Upper lobe of left lung (tissue), 4 donors: ENCODE results near the gene MAPK14.

Source experiments
- CTCF ChIP-seq, 6 experiments: fragments of 450-650 bp in 4 of 6; fragments of 200-600 bp in 2 of 6; sonication (generic) in 2 of 6; IDR thresholded peaks; one replicate each; pipeline ENCODE4 v1.5.1; 2016 to 2019; ENCODE audit warnings: antibody characterized with exemption in 6 of 6
- EP300 ChIP-seq, 4 donors: sonication (generic); formaldehyde crosslinking; IDR thresholded peaks; one replicate each; pipeline ENCODE4 v1.5.1; 2017; ENCODE audit warnings: antibody characterized with exemption in 4 of 4, control low read depth in 2 of 4
- POLR2A ChIP-seq, 4 donors: fragments of 450-650 bp; IDR thresholded peaks; one replicate each; pipeline ENCODE4 v1.5.1; 2016 to 2017; ENCODE audit warnings: antibody characterized with exemption in 4 of 4, mild to moderate bottlenecking in 2 of 4
- POLR2AphosphoS5 ChIP-seq, 2 donors: sonication (generic); formaldehyde crosslinking; IDR thresholded peaks; one replicate each; pipeline ENCODE4 v1.5.1; 2017; ENCODE audit warnings: antibody characterized with exemption in 2 of 2

- TF ChIP-seq CTCF (IDR thresholded peaks at IDR 0.05), result no peak
- no peak for TF ChIP-seq EP300 (IDR thresholded peaks at IDR 0.05)
- TF ChIP-seq POLR2A (IDR thresholded peaks at IDR 0.05), result no peak
- TF ChIP-seq POLR2AphosphoS5 (IDR thresholded peaks at IDR 0.05), result no peak
Observed at GRCh38 chr6:36145495-36145894, 117.9 kb downstream of the MAPK14 start.
